Prostate gland (tissue), 2 donors: ENCODE results near the gene TP53I13.

Experiments
- POLR2A ChIP-seq: fragments of 450-650 bp; IDR thresholded peaks from one replicate; pipeline ENCODE4 v1.6.1; 2016; ENCODE audit warnings: antibody characterized with exemption, mild to moderate bottlenecking
- POLR2AphosphoS5 ChIP-seq: sonication (generic); formaldehyde crosslinking; IDR thresholded peaks from one replicate; pipeline ENCODE4 v1.6.1; 2017; ENCODE audit warnings: antibody characterized with exemption
- TF ChIP-seq, protein P1 (sequence below), 4 experiments: fragments of 200-600 bp in 2 of 4; fragments of 450-650 bp in 2 of 4; sonication (generic) in 2 of 4; IDR thresholded peaks; 1 replicate in 3 of 4; 2 replicates in 1 of 4; pipeline ENCODE4 v1.5.1; 2016 to 2019; ENCODE audit warnings: antibody characterized with exemption in 4 of 4, mild to moderate bottlenecking in 2 of 4, moderate library complexity in 2 of 4

DNA sequence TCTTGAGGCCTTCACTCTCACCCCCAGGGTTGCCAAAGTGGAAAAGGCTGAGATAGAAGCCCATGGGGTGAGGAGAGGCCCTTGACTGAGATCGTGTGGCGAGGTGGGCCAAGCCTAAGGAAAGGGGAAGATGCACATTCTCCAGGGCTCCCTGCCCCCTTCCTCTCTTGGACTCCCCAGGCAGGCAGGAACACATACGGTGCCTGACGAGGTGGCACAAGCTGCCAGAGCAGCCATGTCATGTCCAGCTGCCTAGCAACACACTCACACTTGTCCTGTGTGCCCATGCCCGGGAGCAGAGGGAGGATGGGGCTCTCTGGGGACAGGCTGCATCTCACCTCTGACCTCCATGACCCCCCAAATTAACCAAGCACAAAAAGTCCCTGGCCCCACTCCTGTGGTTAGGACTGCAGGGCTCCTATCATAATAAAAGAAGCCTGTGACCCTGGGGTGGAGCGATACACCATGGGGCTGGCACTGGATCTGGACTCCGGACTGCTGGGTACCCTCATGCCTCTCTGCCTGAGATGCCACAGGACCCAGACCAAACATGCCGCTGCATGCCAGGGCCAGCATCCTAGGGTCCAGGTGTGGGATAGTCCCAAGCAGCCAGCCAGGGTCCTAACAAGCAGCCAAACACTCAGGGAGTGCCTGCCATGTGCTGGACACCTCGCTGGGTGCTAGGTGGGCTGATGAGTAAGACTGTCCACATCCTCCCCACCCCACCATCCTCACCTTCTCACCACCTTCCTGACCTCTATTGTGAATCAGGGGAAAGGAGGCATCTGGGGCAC lies 18.4 kb downstream of the TP53I13 start:
- TF ChIP-seq, protein P1, sequence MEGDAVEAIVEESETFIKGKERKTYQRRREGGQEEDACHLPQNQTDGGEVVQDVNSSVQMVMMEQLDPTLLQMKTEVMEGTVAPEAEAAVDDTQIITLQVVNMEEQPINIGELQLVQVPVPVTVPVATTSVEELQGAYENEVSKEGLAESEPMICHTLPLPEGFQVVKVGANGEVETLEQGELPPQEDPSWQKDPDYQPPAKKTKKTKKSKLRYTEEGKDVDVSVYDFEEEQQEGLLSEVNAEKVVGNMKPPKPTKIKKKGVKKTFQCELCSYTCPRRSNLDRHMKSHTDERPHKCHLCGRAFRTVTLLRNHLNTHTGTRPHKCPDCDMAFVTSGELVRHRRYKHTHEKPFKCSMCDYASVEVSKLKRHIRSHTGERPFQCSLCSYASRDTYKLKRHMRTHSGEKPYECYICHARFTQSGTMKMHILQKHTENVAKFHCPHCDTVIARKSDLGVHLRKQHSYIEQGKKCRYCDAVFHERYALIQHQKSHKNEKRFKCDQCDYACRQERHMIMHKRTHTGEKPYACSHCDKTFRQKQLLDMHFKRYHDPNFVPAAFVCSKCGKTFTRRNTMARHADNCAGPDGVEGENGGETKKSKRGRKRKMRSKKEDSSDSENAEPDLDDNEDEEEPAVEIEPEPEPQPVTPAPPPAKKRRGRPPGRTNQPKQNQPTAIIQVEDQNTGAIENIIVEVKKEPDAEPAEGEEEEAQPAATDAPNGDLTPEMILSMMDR (IDR thresholded peaks at IDR 0.05) = no peak
- no peak for TF ChIP-seq POLR2AphosphoS5
- no peak for TF ChIP-seq POLR2A
